GM19467 (cell line): ENCODE results near the gene USO1.
"Not testable (repeated sequence)": the region's sequence is repeated elsewhere in the genome, so short reads cannot be mapped to it uniquely, and the experiment has no call there.

Experiments
- ATAC-seq: cut with Tn5 transposase; IDR thresholded peaks from one replicate; pipeline ENCODE4 v1.9.1; 2021; ENCODE audit warnings: mild to moderate bottlenecking, moderate library complexity; ENCODE audit not compliant: unreplicated experiment

The USO1 gene

GRCh38 chr4:75714011-75714410, 10.4 kb upstream of the USO1 start:
- no peak for ATAC-seq

- ATAC-seq: no peak
Measured at GRCh38 chr4:75714704-75715103, 9.7 kb upstream of the USO1 start.

GRCh38 chr4:75715105-75715799, 9.1 kb upstream of the USO1 start:
- ATAC-seq: no peak

GRCh38 chr4:75716054-75716453, 8.3 kb upstream of the USO1 start:
- ATAC-seq: not testable (repeated sequence)

- no peak for ATAC-seq
Measured at GRCh38 chr4:75717408-75717807, 7.0 kb upstream of the USO1 start.

GRCh38 chr4:75718529-75718928, 5.8 kb upstream of the USO1 start:
- ATAC-seq: no peak

- ATAC-seq: no peak
Measured at GRCh38 chr4:75722417-75722816, 2.0 kb upstream of the USO1 start.

GRCh38 chr4:75723163-75724065, 963 bp upstream of the USO1 start:
- ATAC-seq: no peak

- ATAC-seq: peak; percentile 45
Measured at GRCh38 chr4:75724867-75725724, 719 bp downstream of the USO1 start.

- ATAC-seq: not testable (repeated sequence)
Measured at GRCh38 chr4:75725942-75726538, 1.7 kb downstream of the USO1 start.

- no peak for ATAC-seq
Measured at GRCh38 chr4:75726577-75726976, 2.2 kb downstream of the USO1 start.

- no peak for ATAC-seq
Measured at GRCh38 chr4:75727073-75727472, 2.7 kb downstream of the USO1 start.

- ATAC-seq: no peak
Measured at GRCh38 chr4:75729836-75730235, 5.5 kb downstream of the USO1 start.

GRCh38 chr4:75733369-75733768, 9.0 kb downstream of the USO1 start:
- no peak for ATAC-seq

GRCh38 chr4:75735525-75735924, 11.1 kb downstream of the USO1 start:
- no peak for ATAC-seq

- no peak for ATAC-seq
Measured at GRCh38 chr4:75736862-75737261, 12.5 kb downstream of the USO1 start.

- no peak for ATAC-seq
Measured at GRCh38 chr4:75737398-75737797, 13.0 kb downstream of the USO1 start.

GRCh38 chr4:75741027-75741426, 16.6 kb downstream of the USO1 start:
- ATAC-seq: no peak

- no peak for ATAC-seq
Measured at GRCh38 chr4:75742451-75742850, 18.1 kb downstream of the USO1 start.

- ATAC-seq: no peak
Measured at GRCh38 chr4:75745161-75745560, 20.8 kb downstream of the USO1 start.

GRCh38 chr4:75745721-75746199, 21.4 kb downstream of the USO1 start:
- no peak for ATAC-seq
